NB4 (cell line): ENCODE data around the gene HPS6.

Experiments
- POLR2A ChIP-seq: IDR thresholded peaks from 2 replicates; pipeline ENCODE4 v1.6.1; 2011; ENCODE audit warnings: mild to moderate bottlenecking; ENCODE audit not compliant: insufficient read length; ENCODE audit errors: extremely low read depth
- TF ChIP-seq, protein P1 (sequence below): IDR thresholded peaks from one replicate; pipeline ENCODE4 v1.5.1; 2012; ENCODE audit warnings: low read depth, low read length

DNA sequence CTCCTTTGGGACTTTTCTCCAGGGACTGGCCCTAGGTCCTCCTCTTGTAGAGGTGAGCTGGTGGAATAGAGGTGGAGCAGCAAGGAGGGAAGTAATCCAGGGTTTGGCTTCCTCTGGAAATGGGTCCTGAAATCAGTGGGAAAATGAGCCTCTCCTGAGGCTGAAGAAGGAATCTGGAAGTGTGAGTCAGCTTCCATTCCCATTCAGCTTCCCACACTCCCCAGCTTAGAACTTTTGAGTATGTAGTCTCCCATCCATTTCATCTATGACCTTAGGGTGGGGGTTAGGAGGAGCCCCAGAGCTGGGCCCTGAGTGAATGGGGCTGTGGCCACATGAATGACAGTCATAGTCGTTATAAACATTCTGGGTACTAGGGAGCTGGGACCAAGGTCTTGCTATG is 37.3 kb downstream of the HPS6 start:
- TF ChIP-seq, protein P1, sequence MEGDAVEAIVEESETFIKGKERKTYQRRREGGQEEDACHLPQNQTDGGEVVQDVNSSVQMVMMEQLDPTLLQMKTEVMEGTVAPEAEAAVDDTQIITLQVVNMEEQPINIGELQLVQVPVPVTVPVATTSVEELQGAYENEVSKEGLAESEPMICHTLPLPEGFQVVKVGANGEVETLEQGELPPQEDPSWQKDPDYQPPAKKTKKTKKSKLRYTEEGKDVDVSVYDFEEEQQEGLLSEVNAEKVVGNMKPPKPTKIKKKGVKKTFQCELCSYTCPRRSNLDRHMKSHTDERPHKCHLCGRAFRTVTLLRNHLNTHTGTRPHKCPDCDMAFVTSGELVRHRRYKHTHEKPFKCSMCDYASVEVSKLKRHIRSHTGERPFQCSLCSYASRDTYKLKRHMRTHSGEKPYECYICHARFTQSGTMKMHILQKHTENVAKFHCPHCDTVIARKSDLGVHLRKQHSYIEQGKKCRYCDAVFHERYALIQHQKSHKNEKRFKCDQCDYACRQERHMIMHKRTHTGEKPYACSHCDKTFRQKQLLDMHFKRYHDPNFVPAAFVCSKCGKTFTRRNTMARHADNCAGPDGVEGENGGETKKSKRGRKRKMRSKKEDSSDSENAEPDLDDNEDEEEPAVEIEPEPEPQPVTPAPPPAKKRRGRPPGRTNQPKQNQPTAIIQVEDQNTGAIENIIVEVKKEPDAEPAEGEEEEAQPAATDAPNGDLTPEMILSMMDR = no peak
- TF ChIP-seq POLR2A = no peak
